ENCODE data around the gene ATXN10. TPM values are rescaled to one million over a fixed set of nuclear protein-coding genes. Genes with fewer than 3 reads are reported as not detected.

ATXN10 gene
- polyA plus RNA-seq, 3 donors = 60.1 to 106 (median 92.4) TPM

DNA sequence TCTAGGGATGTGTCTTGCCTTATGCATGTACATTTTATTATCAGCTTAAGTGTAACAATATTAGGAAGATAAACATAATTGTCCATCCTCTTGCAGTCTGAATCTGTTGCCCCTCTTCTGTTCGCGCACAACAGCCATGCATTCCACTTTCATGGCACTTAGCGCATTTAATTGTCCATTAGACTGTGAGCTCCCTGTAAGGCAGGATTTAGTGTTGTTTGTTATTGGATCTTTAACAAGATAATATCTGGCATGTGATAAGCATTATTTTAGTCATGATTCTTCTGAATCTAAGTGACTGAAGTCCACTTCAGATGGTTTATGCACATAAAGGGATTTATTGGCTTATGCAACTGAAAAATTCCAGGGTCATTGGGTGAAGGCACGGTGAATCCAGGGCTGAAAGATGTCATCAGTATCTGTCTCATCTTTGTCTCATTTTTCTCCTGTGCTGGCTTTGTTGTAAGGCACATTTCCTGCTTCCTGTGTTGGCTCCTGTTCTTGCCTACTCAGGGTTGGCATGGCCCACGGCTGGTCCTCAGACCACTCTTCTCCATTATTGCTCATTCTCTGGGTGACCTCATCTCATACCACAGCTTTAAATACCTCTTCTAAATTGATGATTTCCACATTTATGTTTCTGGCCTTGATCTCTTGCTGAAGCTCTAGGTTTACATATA is 37.6 kb downstream of the ATXN10 start:
- TF ChIP-seq CTCF (IDR thresholded peaks at IDR 0.05) = no peak
- H3K27me3 Mint-ChIP-seq (ENCODE audit: low read depth in 3 of 3) = peaks cover 0 to 2% (median 0%) of the 10 kb centered on the region in 3 donors
- no peaks in the 10 kb centered on the region for H3K4me1 Mint-ChIP-seq
- Histone ChIP-seq H2AFZ (ENCODE audit: insufficient read depth, low read depth, low read length, poor library complexity, severe bottlenecking) (no peak overlapping the region), H3K4me1 (ENCODE audit: control insufficient read depth in 1 of 2, insufficient read depth in 2 of 2, low read length in 2 of 2) (no peaks in the 10 kb centered on the region), H3K4me3 (replicated peaks in 1 of 3; ENCODE audit: low read depth in 2 of 3, low read length in 3 of 3) (no peak overlapping the region), H3K27ac (ENCODE audit: low read depth in 1 of 2, low read length in 2 of 2) (no peak overlapping the region), H3K36me3 (replicated peaks in 1 of 2; ENCODE audit: control insufficient read depth in 1 of 2, insufficient read depth in 2 of 2, low read length in 2 of 2) (peaks cover 27 to 96% of the 10 kb centered on the region in 2 donors), H4K20me1 (ENCODE audit: insufficient read depth, low read length) (peaks cover 4% of the 10 kb centered on the region), H3K9ac (ENCODE audit: insufficient read depth, low read length, poor library complexity, severe bottlenecking) (no peak overlapping the region), H3K9me3 (replicated peaks in 1 of 2; ENCODE audit: control insufficient read depth in 1 of 2, insufficient read depth in 1 of 2, low read length in 2 of 2) (no peaks in the 10 kb centered on the region), H3K79me2 (ENCODE audit: insufficient read depth, low read length) (no peaks in the 10 kb centered on the region), H3K4me2 (replicated peaks; ENCODE audit: extremely low read depth, low read length, poor library complexity, severe bottlenecking) (no peak overlapping the region), H3K27me3 (ENCODE audit: control insufficient read depth in 2 of 2, insufficient read depth in 2 of 2, low read length in 2 of 2) (no peaks in the 10 kb centered on the region)
- no peak overlapping the region for H3K27ac Mint-ChIP-seq
- no peak overlapping the region for H3K4me3 Mint-ChIP-seq
- H3K9me3 Mint-ChIP-seq = no peaks in the 10 kb centered on the region
- WGBS (ENCODE audit: insufficient coverage) = 45% methylated on average over 2 of the region's 5 CpGs
- intact Hi-C loops (cut with micrococcal nuclease) = no loop called here
- peaks cover 68 to 77% of the 10 kb centered on the region in 2 donors for H3K36me3 Mint-ChIP-seq
- no peak for DNase-seq

- no peak overlapping the region for H3K9ac ChIP-seq (ENCODE audit: insufficient read depth, low read length, poor library complexity, severe bottlenecking)
- peak overlapping the region in 1 of 7 donors; percentile 6 for H3K27ac Mint-ChIP-seq
- no peaks in the 10 kb centered on the region for H3K4me1 ChIP-seq (ENCODE audit: control insufficient read depth in 1 of 2, insufficient read depth in 2 of 2, low read length in 2 of 2)
- no peak overlapping the region for H3K4me3 ChIP-seq (replicated peaks in 1 of 3; ENCODE audit: low read depth in 2 of 3, low read length in 3 of 3)
- peaks cover 25 to 96% of the 10 kb centered on the region in 2 donors for H3K36me3 ChIP-seq (replicated peaks in 1 of 2; ENCODE audit: control insufficient read depth in 1 of 2, insufficient read depth in 2 of 2, low read length in 2 of 2)
- 95% methylated on average over 2 of the region's 2 CpGs for WGBS (ENCODE audit: insufficient coverage)
- no peaks in the 10 kb centered on the region for H3K79me2 ChIP-seq (ENCODE audit: insufficient read depth, low read length)
- no peaks in the 10 kb centered on the region for H3K9me3 ChIP-seq (replicated peaks in 1 of 2; ENCODE audit: control insufficient read depth in 1 of 2, insufficient read depth in 1 of 2, low read length in 2 of 2)
- no peak overlapping the region for H3K27ac ChIP-seq (ENCODE audit: low read depth in 1 of 2, low read length in 2 of 2)
- intact Hi-C loops (cut with micrococcal nuclease) = no loop called here
- H3K27me3 ChIP-seq (ENCODE audit: control insufficient read depth in 2 of 2, insufficient read depth in 2 of 2, low read length in 2 of 2) = no peaks in the 10 kb centered on the region
- no peaks in the 10 kb centered on the region for H3K4me1 Mint-ChIP-seq
- no peak for DNase-seq
- peaks cover 4% of the 10 kb centered on the region for H4K20me1 ChIP-seq (ENCODE audit: insufficient read depth, low read length)
- no peak overlapping the region for H3K4me3 Mint-ChIP-seq
- H3K27me3 Mint-ChIP-seq (ENCODE audit: low read depth in 3 of 3) = peaks cover 0 to 2% (median 0%) of the 10 kb centered on the region in 3 donors
- TF ChIP-seq CTCF (IDR thresholded peaks at IDR 0.05) = no peak
- H3K4me2 ChIP-seq (replicated peaks; ENCODE audit: extremely low read depth, low read length, poor library complexity, severe bottlenecking) = no peak overlapping the region
- no peaks in the 10 kb centered on the region for H3K9me3 Mint-ChIP-seq
- peaks cover 64 to 75% of the 10 kb centered on the region in 2 donors for H3K36me3 Mint-ChIP-seq
- no peak overlapping the region for H2AFZ ChIP-seq (ENCODE audit: insufficient read depth, low read depth, low read length, poor library complexity, severe bottlenecking)
These were observed 38.2 kb downstream of the ATXN10 start for GRCh38 chr22:45709866-45710265.

All from CD14-positive monocyte (primary cell).